ENCODE data around the gene CCBE1.
"Not testable (repeated sequence)": the region's sequence is repeated elsewhere in the genome, so short reads cannot be mapped to it uniquely, and the experiment has no call there.

Gene CCBE1

GRCh38 chr18:59697236-59697932, at the start of gene CCBE1:
CCBE1 (minus strand) TSS chr18:59697423.
- peak; percentile 14 for DNase-seq

- DNase-seq = no peak
Observed at GRCh38 chr18:59744271-59744721, 47.1 kb upstream of the CCBE1 start.

GRCh38 chr18:59743566-59743965, 46.3 kb upstream of the CCBE1 start:
- DNase-seq = no peak

GRCh38 chr18:59742325-59743111, 45.3 kb upstream of the CCBE1 start:
- DNase-seq = no peak

- no peak for DNase-seq
Observed at GRCh38 chr18:59740141-59740540, 42.9 kb upstream of the CCBE1 start.

GRCh38 chr18:59737776-59738300, 40.6 kb upstream of the CCBE1 start:
- DNase-seq = no peak

GRCh38 chr18:59737335-59737734, 40.1 kb upstream of the CCBE1 start:
- not testable (repeated sequence) for DNase-seq

- DNase-seq = no peak
Observed at GRCh38 chr18:59736061-59736460, 38.8 kb upstream of the CCBE1 start.

GRCh38 chr18:59735269-59735860, 38.1 kb upstream of the CCBE1 start:
- DNase-seq = no peak

- DNase-seq = no peak
Observed at GRCh38 chr18:59733421-59733820, 36.2 kb upstream of the CCBE1 start.

- DNase-seq = no peak
Observed at GRCh38 chr18:59730896-59731295, 33.7 kb upstream of the CCBE1 start.

GRCh38 chr18:59729781-59730180, 32.6 kb upstream of the CCBE1 start:
- DNase-seq = no peak

GRCh38 chr18:59728816-59729215, 31.6 kb upstream of the CCBE1 start:
- no peak for DNase-seq

GRCh38 chr18:59725142-59725541, 27.9 kb upstream of the CCBE1 start:
- no peak for DNase-seq

GRCh38 chr18:59724103-59724502, 26.9 kb upstream of the CCBE1 start:
- DNase-seq = no peak

- no peak for DNase-seq
Observed at GRCh38 chr18:59721931-59722330, 24.7 kb upstream of the CCBE1 start.

- DNase-seq = no peak
Observed at GRCh38 chr18:59721211-59721610, 24.0 kb upstream of the CCBE1 start.

- no peak for DNase-seq
Observed at GRCh38 chr18:59719544-59720181, 22.4 kb upstream of the CCBE1 start.

- no peak for DNase-seq
Observed at GRCh38 chr18:59718464-59719157, 21.4 kb upstream of the CCBE1 start.

GRCh38 chr18:59718108-59718463, 20.9 kb upstream of the CCBE1 start:
- DNase-seq = no peak

GRCh38 chr18:59717291-59717690, 20.1 kb upstream of the CCBE1 start:
- DNase-seq = no peak

GRCh38 chr18:59715966-59716369, 18.7 kb upstream of the CCBE1 start:
- DNase-seq = no peak

- no peak for DNase-seq
Observed at GRCh38 chr18:59715445-59715844, 18.2 kb upstream of the CCBE1 start.

All from stimulated activated CD4-positive, alpha-beta T cell treated with anti-CD3 and anti-CD28 coated beads, Interleukin-4, amount 100 ng/mL, for 24 hours (primary cell).